ENCODE data around the gene P4HA3.
A peak's percentile ranks its signal among the peaks of the same experiment; 100 is the strongest.

The P4HA3 gene

DNA sequence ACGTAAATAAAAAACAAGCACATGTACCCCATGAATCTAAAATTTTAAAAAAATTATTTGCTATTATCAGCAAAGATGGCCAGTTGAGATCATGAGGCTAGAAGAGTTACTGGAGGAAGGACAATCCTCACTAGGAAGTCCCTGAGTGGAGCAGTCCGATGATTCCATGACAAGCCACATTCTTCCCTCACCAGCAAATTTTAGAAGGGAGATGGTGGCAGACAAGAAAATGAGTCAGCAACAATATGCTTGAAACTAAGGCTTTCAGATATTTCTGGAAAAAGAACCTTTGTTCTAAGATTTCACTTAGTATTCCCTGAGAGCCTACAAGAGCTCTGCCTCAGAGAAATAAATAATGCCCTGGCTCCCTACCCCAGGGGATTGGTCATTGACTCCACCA, 34.9 kb downstream of the P4HA3 start:
- H3K27ac Mint-ChIP-seq (ENCODE audit: low read depth): no peak overlapping the region
- DNase-seq (ENCODE audit: low spot score in 2 of 2) (no peak), ATAC-seq (replicated peaks; ENCODE audit: extremely low read depth, poor library complexity, severe bottlenecking) (no peak)
- H3K9me3 Mint-ChIP-seq: no peaks in the 10 kb centered on the region
- H3K4me1 Mint-ChIP-seq: no peaks in the 10 kb centered on the region
- H3K36me3 Mint-ChIP-seq (ENCODE audit: insufficient read depth): no peaks in the 10 kb centered on the region
- H3K27me3 Mint-ChIP-seq: peaks cover 36% of the 10 kb centered on the region
- H3K4me3 Mint-ChIP-seq: no peak overlapping the region

DNA sequence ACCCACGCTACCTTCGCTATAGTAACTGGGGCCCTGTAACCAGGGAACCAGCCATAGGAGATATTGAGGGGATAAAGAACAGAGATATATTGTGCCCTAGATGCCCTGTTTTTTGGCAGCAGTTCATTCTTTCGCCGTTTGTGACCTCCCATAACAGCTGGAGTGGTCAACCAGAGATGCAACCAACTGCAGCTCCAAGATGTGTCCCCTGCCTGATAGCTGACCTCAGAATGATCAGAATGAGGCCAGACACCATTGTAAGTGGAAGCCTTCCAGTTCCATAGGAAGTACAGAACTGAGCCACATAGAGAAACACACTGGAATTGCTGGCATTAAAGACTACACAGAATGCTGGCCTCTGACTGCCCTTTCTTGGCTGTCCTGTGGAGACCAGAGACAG, 39.2 kb downstream of the P4HA3 start:
- Mint-ChIP-seq H3K36me3 (ENCODE audit: insufficient read depth) (no peaks in the 10 kb centered on the region), H3K27ac (ENCODE audit: low read depth) (no peak overlapping the region), H3K4me3 (no peak overlapping the region), H3K27me3 (peaks cover 41% of the 10 kb centered on the region), H3K4me1 (no peaks in the 10 kb centered on the region), H3K9me3 (no peaks in the 10 kb centered on the region)
- no peak for ATAC-seq (replicated peaks; ENCODE audit: extremely low read depth, poor library complexity, severe bottlenecking)
- no peak for DNase-seq (ENCODE audit: low spot score in 2 of 2)

GRCh38 chr11:74269161-74269811, 42.2 kb downstream of the P4HA3 start:
- DNase-seq (ENCODE audit: low spot score in 2 of 2) (no peak), ATAC-seq (replicated peaks; ENCODE audit: extremely low read depth, poor library complexity, severe bottlenecking) (no peak)
- Mint-ChIP-seq H3K27me3 (peaks cover 29% of the 10 kb centered on the region), H3K4me3 (no peak overlapping the region), H3K4me1 (no peaks in the 10 kb centered on the region), H3K27ac (ENCODE audit: low read depth) (no peak overlapping the region), H3K36me3 (ENCODE audit: insufficient read depth) (no peaks in the 10 kb centered on the region), H3K9me3 (no peaks in the 10 kb centered on the region)

DNA sequence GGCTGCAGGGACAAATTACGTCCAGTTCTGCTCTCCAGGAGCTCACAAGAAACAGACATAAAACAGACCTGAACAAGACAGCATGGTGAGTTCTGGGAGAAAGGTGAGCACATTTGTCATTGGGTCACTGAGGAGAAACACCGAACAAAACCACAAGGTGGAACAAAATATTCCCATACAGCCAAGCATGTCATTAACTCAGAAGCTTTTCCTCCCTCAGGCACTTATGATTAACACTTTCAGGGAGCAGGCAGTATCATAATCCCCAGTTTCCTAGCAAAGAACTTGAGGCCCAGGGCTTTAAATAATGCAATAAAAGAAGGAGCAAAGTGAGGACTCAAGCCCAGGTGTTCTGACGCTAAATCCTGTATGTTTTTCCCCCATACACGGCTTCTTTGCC, 43.0 kb downstream of the P4HA3 start:
- Mint-ChIP-seq H3K27ac (ENCODE audit: low read depth) (no peak overlapping the region), H3K9me3 (no peaks in the 10 kb centered on the region), H3K4me3 (no peak overlapping the region), H3K4me1 (no peaks in the 10 kb centered on the region), H3K27me3 (peaks cover 28% of the 10 kb centered on the region), H3K36me3 (ENCODE audit: insufficient read depth) (no peaks in the 10 kb centered on the region)
- no peak for ATAC-seq (replicated peaks; ENCODE audit: extremely low read depth, poor library complexity, severe bottlenecking)
- no peak for DNase-seq (ENCODE audit: low spot score in 2 of 2)

- peaks cover 28% of the 10 kb centered on the region for H3K27me3 Mint-ChIP-seq
- no peaks in the 10 kb centered on the region for H3K4me1 Mint-ChIP-seq
- H3K27ac Mint-ChIP-seq (ENCODE audit: low read depth): no peak overlapping the region
- H3K9me3 Mint-ChIP-seq: no peaks in the 10 kb centered on the region
- no peak for ATAC-seq (replicated peaks; ENCODE audit: extremely low read depth, poor library complexity, severe bottlenecking)
- H3K36me3 Mint-ChIP-seq (ENCODE audit: insufficient read depth): no peaks in the 10 kb centered on the region
- DNase-seq (ENCODE audit: low spot score in 2 of 2): no peak
- no peak overlapping the region for H3K4me3 Mint-ChIP-seq
Observed at GRCh38 chr11:74267014-74267413, 44.4 kb downstream of the P4HA3 start.

DNA sequence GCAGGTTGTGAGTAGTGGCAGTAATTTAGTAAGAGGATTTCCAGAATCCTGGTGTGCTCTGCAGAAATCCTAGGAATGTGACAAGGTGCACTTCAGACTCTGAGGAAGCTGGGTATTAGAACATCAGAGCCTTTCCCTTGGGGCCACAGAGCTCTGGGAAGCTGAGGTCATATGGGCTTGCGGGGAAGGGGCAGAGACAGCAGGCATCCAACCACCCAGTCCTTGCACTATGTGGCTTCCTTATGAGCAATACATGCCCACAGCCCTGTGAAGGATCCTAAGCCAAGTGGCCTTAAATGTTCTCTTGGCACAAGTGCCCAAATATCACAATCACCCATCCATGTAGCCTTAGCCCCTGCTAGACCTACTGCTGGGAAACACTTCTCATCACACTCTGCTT, 46.2 kb downstream of the P4HA3 start:
- Mint-ChIP-seq H3K27ac (ENCODE audit: low read depth) (no peak overlapping the region), H3K4me1 (no peaks in the 10 kb centered on the region), H3K9me3 (no peaks in the 10 kb centered on the region), H3K4me3 (no peak overlapping the region), H3K36me3 (ENCODE audit: insufficient read depth) (no peaks in the 10 kb centered on the region), H3K27me3 (peaks cover 29% of the 10 kb centered on the region)
- ATAC-seq (replicated peaks; ENCODE audit: extremely low read depth, poor library complexity, severe bottlenecking) (no peak), DNase-seq (ENCODE audit: low spot score in 2 of 2) (no peak)

- Mint-ChIP-seq H3K36me3 (ENCODE audit: insufficient read depth) (no peaks in the 10 kb centered on the region), H3K27me3 (peaks cover 29% of the 10 kb centered on the region), H3K27ac (ENCODE audit: low read depth) (no peak overlapping the region), H3K9me3 (no peaks in the 10 kb centered on the region), H3K4me3 (no peak overlapping the region), H3K4me1 (no peaks in the 10 kb centered on the region)
- ATAC-seq (replicated peaks; ENCODE audit: extremely low read depth, poor library complexity, severe bottlenecking) (no peak), DNase-seq (ENCODE audit: low spot score in 2 of 2) (no peak)
Observed at GRCh38 chr11:74262725-74263124, 48.7 kb downstream of the P4HA3 start.

- H3K4me1 Mint-ChIP-seq: no peaks in the 10 kb centered on the region
- no peak for ATAC-seq (replicated peaks; ENCODE audit: extremely low read depth, poor library complexity, severe bottlenecking)
- no peak overlapping the region for H3K27ac Mint-ChIP-seq (ENCODE audit: low read depth)
Observed at GRCh38 chr11:74257959-74258553, 53.4 kb downstream of the P4HA3 start.

GRCh38 chr11:74256378-74257133, 54.9 kb downstream of the P4HA3 start:
- DNase-seq (ENCODE audit: low spot score in 2 of 2) (no peak), ATAC-seq (replicated peaks; ENCODE audit: extremely low read depth, poor library complexity, severe bottlenecking) (no peak)
- Mint-ChIP-seq H3K4me3 (no peak overlapping the region), H3K36me3 (ENCODE audit: insufficient read depth) (peaks cover 10% of the 10 kb centered on the region), H3K4me1 (no peaks in the 10 kb centered on the region), H3K27me3 (peaks cover 10% of the 10 kb centered on the region), H3K27ac (ENCODE audit: low read depth) (no peak overlapping the region), H3K9me3 (no peaks in the 10 kb centered on the region)

More at GRCh38 chr11:74257959-74258553, 53.4 kb downstream of the P4HA3 start:
- Mint-ChIP-seq H3K9me3 (no peaks in the 10 kb centered on the region), H3K27me3 (peaks cover 24% of the 10 kb centered on the region), H3K4me3 (no peak overlapping the region), H3K36me3 (ENCODE audit: insufficient read depth) (peaks cover 10% of the 10 kb centered on the region)
- no peak for DNase-seq (ENCODE audit: low spot score in 2 of 2)

DNA sequence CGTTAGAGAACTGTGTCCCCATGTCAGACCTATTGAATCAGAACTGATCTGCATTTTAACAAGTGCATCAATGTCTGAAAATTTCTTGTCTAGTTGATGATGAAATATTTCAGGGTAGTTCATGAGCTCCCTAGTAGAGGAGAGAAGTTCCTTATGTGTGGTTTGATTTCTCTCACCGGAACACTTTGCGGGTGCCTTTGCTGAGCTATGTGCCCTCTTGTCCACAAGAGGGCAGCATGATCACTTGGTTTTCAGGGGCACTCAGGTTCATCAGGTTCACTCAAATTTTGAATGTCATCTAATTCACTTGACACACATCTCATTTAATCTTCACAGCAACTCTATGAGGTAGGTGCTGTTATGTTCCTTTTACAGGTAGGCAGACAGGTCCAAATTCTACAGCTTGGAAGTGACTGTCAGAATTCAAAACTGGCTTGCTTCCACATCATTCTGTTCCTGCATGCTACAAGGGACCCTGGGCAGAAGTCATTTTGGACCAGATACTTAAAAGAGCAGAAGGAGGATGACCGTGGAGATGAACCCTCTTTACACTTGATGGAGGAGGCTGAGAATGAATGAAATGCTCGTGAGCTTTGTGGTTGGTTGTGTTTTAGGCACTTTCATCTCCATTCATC, 55.6 kb downstream of the P4HA3 start:
- ATAC-seq (replicated peaks; ENCODE audit: extremely low read depth, poor library complexity, severe bottlenecking): peak; percentile 58
- H3K27me3 Mint-ChIP-seq: peaks cover 4% of the 10 kb centered on the region
- no peaks in the 10 kb centered on the region for H3K9me3 Mint-ChIP-seq
- H3K36me3 Mint-ChIP-seq (ENCODE audit: insufficient read depth): peaks cover 10% of the 10 kb centered on the region
- H3K4me3 Mint-ChIP-seq: no peak overlapping the region
- H3K27ac Mint-ChIP-seq (ENCODE audit: low read depth): no peak overlapping the region
- peak in 1 of 2 donors; percentile 21 for DNase-seq (ENCODE audit: low spot score in 2 of 2)
- H3K4me1 Mint-ChIP-seq: no peaks in the 10 kb centered on the region

GRCh38 chr11:74253361-74253760, 58.1 kb downstream of the P4HA3 start:
- no peak overlapping the region for H3K4me3 Mint-ChIP-seq
- no peaks in the 10 kb centered on the region for H3K9me3 Mint-ChIP-seq
- no peak for DNase-seq (ENCODE audit: low spot score in 2 of 2)
- peaks cover 17% of the 10 kb centered on the region for H3K36me3 Mint-ChIP-seq (ENCODE audit: insufficient read depth)
- no peaks in the 10 kb centered on the region for H3K27me3 Mint-ChIP-seq
- H3K4me1 Mint-ChIP-seq: no peaks in the 10 kb centered on the region
- ATAC-seq (replicated peaks; ENCODE audit: extremely low read depth, poor library complexity, severe bottlenecking): no peak
- no peak overlapping the region for H3K27ac Mint-ChIP-seq (ENCODE audit: low read depth)

DNA sequence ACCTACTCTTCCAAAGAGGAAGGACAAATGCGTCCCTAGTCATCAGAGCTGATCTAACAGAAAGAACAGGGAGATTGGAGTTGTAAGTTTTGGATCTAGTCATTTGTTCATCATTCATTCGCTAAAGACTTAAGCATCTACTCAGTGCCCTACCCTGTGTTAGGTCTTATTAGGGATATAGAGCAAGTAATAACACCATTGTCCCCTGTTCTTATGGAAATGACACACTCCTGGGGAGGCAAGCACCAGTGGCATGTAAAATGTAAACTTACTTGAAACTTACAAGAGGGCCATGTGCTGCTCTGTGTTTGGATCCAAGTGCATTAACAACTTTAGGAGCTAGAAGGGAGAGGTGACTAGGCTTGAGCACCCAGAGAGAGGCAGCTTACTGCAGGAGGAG, 61.9 kb downstream of the P4HA3 start:
- Mint-ChIP-seq H3K9me3 (no peaks in the 10 kb centered on the region), H3K27me3 (no peaks in the 10 kb centered on the region), H3K27ac (ENCODE audit: low read depth) (no peak overlapping the region), H3K4me1 (no peaks in the 10 kb centered on the region), H3K36me3 (ENCODE audit: insufficient read depth) (peaks cover 25% of the 10 kb centered on the region), H3K4me3 (no peak overlapping the region)
- ATAC-seq (replicated peaks; ENCODE audit: extremely low read depth, poor library complexity, severe bottlenecking) (no peak), DNase-seq (ENCODE audit: low spot score in 2 of 2) (no peak)
